Heart left ventricle (tissue), 13 donors: Measurements from ENCODE around the gene OR2S2.

ENCODE experiments used
- POLR2A ChIP-seq, 2 donors: fragments of 450-650 bp; IDR thresholded peaks; one replicate each; pipeline ENCODE4 v1.6.1; 2017; ENCODE audit warnings: antibody characterized with exemption in 2 of 2, mild to moderate bottlenecking in 2 of 2, moderate library complexity in 2 of 2
- TF ChIP-seq, protein P1 (sequence below), 12 donors: fragments of 200-600 bp; sonication (generic) in 4 of 12; IDR thresholded peaks; one replicate each; pipeline versions ENCODE4 v1.5.0 to v1.8.0; 2018 to 2022; ENCODE audit warnings: antibody characterized with exemption in 12 of 12, mild to moderate bottlenecking in 5 of 12
- donor health status: ischemic (EF 13 %, LVEDD 7.1; RV severe dilation, severe dysfunction).
- donor health status: DM: no; HTN: yes; CAD: no.
- donor health status: DM: no; HTN: no; CAD: no.
- donor health status: ischemic (EF 25% LVEDD 6.9; RV normal size, moderate dysfunction).
- donor health status: ischemic (EF 25% LVEDD 5.7; RV mildly dilated, moderate dysfunction).
- donor health status: ischemic (EF 35%, LVEDD 5.7; RV mildly dilated, moderate dysfunction).
- donor health status: nonischemic (EF 11% LVEDD 7.7; RV severe dilation, severe dysfunction).
- donor health status: DM: yes; HTN: yes; CAD: no.
- donor health status: PGD.
- donor health status: ischemic (EF 29% LVEDD 5.4; RV normal size, mild dysfunction).
- donor health status: nonischemic (EF 23%, LVEDD 6.1; RV moderate dilation, normal function).

DNA sequence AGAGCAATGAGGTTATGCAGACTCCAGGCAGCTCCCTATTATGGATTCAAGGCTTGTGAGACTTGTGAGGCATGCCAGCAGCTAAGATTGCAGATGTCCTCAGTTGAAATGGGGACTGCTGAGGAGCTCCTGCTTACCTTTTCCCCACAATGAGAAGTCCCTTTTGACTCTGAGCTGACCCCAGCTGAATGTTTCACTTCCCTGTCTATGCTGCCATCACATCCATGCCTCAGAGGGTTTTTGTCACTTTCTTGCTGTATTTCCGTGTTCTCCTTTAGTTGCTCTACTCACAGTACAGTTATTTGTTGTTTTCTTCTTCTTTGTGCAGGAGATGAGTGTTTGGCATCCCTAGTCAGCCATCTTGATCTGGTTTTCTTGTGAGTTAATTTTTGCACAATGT is 18.8 kb upstream of the OR2S2 start:
- TF ChIP-seq, protein P1, sequence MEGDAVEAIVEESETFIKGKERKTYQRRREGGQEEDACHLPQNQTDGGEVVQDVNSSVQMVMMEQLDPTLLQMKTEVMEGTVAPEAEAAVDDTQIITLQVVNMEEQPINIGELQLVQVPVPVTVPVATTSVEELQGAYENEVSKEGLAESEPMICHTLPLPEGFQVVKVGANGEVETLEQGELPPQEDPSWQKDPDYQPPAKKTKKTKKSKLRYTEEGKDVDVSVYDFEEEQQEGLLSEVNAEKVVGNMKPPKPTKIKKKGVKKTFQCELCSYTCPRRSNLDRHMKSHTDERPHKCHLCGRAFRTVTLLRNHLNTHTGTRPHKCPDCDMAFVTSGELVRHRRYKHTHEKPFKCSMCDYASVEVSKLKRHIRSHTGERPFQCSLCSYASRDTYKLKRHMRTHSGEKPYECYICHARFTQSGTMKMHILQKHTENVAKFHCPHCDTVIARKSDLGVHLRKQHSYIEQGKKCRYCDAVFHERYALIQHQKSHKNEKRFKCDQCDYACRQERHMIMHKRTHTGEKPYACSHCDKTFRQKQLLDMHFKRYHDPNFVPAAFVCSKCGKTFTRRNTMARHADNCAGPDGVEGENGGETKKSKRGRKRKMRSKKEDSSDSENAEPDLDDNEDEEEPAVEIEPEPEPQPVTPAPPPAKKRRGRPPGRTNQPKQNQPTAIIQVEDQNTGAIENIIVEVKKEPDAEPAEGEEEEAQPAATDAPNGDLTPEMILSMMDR (IDR thresholded peaks at IDR 0.05), result no peak
- TF ChIP-seq POLR2A (IDR thresholded peaks at IDR 0.05), result no peak
